T-helper 2 cell treated with Interferon-gamma antibody and Interleukin-4, amounts not matched to agents 100 ng/mL and 5 ng/mL, for 36 hours (primary cell): ENCODE measurements around the gene DRG2. TPM values are rescaled to one million over a fixed set of nuclear protein-coding genes. Genes with fewer than 3 reads are reported as not detected.

Experiments used
- intact Hi-C: fragments of 100-400 bp; cut with micrococcal nuclease; formaldehyde crosslinking; loops from one replicate; pipeline ENCODE4 v1.15.1; 2023
- total RNA-seq: library from RNA; stranded (reverse); gene quantifications from 2 replicates; pipeline ENCODE4 v1.2.3, GENCODE V29; 2022

DRG2 gene
- total RNA-seq, result 58.1 and 67.0 TPM in 2 replicates

GRCh38 chr17:18087610-18088491 is at the start of gene DRG2:
DRG2 (plus strand) TSS chr17:18087948; CDS start chr17:18088024, 76 bp downstream.
- intact Hi-C loops, result loop anchor here (1.0 to 5.0 kb wide), 3 partner anchors 49 to 224 kb away; partner anchors contain the start of genes ALKBH5, ATPAF2, GID4 and TOP3A

GRCh38 chr17:18038149-18038850 is 49.4 kb upstream of the DRG2 start:
- intact Hi-C loops, result loop anchor here (2.0 to 10.0 kb wide), 4 partner anchors 183 to 541 kb away; partner anchors contain the start of genes PEMT and RASD1

- intact Hi-C loops, result loop anchor here (1.0 to 10.0 kb wide), 8 partner anchors 48 to 542 kb away; partner anchors contain the start of genes ALKBH5, DRC3, DRG2 and PEMT
Measured at GRCh38 chr17:18038861-18039534, 48.8 kb upstream of the DRG2 start, which contains the start of the genes ATPAF2 and GID4. ATPAF2 (minus strand) TSS chr17:18039168; CDS start chr17:18039013, 155 bp downstream. GID4 (plus strand) TSS chr17:18039408; CDS start chr17:18039465, 57 bp downstream.

GRCh38 chr17:18039535-18040260 is 48.0 kb upstream of the DRG2 start:
- intact Hi-C loops, result loop anchor here (1.0 to 10.0 kb wide), 9 partner anchors 48 to 562 kb away; partner anchors contain the start of genes ALKBH5, DRC3, DRG2 and MED9

GRCh38 chr17:18040261-18040858 is 47.4 kb upstream of the DRG2 start:
- intact Hi-C loops, result loop anchor here (5.0 kb wide), 1 partner anchor 563 kb away; the partner anchor contains the start of gene MED9

GRCh38 chr17:18041776-18042175 is 46.0 kb upstream of the DRG2 start:
- intact Hi-C loops, result loop anchor here (5.0 kb wide), 1 partner anchor 564 kb away; the partner anchor contains the start of gene MED9

GRCh38 chr17:18042983-18043382 is 44.8 kb upstream of the DRG2 start:
- intact Hi-C loops, result loop anchor here (5.0 kb wide), 1 partner anchor 566 kb away; the partner anchor contains the start of gene MED9

- intact Hi-C loops, result loop anchor here (5.0 kb wide), 1 partner anchor 566 kb away; the partner anchor contains the start of gene MED9
Measured at GRCh38 chr17:18043491-18043890, 44.3 kb upstream of the DRG2 start.

- intact Hi-C loops, result loop anchor here (5.0 kb wide), 1 partner anchor 567 kb away; the partner anchor contains the start of gene MED9
Measured at GRCh38 chr17:18044609-18045008, 43.1 kb upstream of the DRG2 start.

GRCh38 chr17:18045691-18046350 is 41.9 kb upstream of the DRG2 start:
- intact Hi-C loops, result no loop called here

- intact Hi-C loops, result no loop called here
Measured at GRCh38 chr17:18055597-18055996, 32.2 kb upstream of the DRG2 start.

GRCh38 chr17:18056214-18056613 is 31.5 kb upstream of the DRG2 start:
- intact Hi-C loops, result no loop called here

- intact Hi-C loops, result no loop called here
Measured at GRCh38 chr17:18059283-18059682, 28.5 kb upstream of the DRG2 start.

- intact Hi-C loops, result no loop called here
Measured at GRCh38 chr17:18064053-18064452, 23.7 kb upstream of the DRG2 start.

GRCh38 chr17:18065546-18065945 is 22.2 kb upstream of the DRG2 start:
- intact Hi-C loops, result no loop called here

- intact Hi-C loops, result no loop called here
Measured at GRCh38 chr17:18066866-18067265, 20.9 kb upstream of the DRG2 start.

GRCh38 chr17:18069101-18069500 is 18.6 kb upstream of the DRG2 start:
- intact Hi-C loops, result no loop called here

- intact Hi-C loops, result no loop called here
Measured at GRCh38 chr17:18070861-18071340, 16.8 kb upstream of the DRG2 start.

GRCh38 chr17:18071751-18072150 is 16.0 kb upstream of the DRG2 start:
- intact Hi-C loops, result no loop called here
